Measurements from ENCODE around the gene S100A2.

S100A2 gene

DNA sequence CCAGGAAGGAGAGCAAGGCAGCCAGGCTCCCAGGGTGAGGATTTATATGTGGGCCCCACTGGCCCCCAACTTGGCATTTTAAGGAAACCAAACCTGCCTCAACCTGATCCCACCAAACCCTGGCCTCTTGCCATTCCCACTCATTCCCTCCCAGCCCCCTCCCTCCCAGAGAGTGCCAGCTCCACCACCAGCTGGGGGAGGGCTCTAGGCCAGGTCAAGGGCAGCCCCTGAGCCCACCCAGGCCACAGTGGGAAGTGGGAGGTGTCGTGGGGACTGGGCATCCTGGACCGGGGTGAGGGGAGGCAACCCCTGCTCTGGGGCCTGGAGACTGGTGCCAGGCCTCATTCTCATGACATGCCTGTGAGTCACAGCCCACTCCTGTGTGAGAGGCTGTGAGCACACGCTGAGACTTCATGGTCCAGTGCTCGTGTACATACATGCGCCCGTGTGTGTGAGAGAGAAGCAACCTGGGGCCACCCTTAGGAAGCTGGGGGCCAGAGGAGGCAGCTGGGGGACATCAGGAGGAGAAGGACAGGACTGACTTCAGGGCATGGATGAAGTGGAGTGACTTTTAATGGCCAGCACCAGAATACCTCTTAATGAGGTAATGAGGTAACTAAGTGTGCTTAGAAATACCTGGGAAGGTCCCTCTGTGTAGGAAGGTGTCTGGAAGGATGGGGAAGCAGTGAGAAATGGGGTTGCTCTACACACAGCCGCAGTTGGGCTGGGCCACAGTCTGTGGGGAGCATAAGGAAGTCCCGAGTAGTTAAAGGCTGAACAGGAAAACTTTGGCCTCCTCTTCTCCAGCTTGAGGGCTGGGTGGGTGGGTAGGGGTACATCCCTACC, at the start of gene S100A2:
S100A2 (minus strand) TSS at position 316 of the 846 bp plus-strand sequence. CDS start 1,967 bp downstream, outside the sequence.
- peak; percentile 69 for DNase-seq

DNA sequence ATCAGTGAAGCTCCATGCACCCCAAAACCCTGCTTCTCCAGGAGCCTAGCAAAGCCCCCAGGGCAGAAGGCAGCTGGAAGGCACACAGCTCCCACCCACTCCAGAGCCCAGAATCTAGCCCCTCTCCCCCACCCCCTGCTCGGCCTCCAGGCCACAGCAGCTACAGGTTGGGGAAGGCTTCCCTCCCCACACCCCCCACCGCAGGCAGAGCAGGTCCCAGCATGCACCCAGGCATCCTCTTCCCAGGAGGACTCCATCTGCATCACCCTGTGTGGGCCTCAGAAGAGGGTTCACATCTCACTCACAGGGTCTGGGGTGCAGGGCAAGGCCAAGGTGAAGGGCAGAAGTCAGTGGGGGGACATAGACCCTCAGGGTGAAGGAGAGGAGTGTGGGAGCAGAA, 49.8 kb upstream of the S100A2 start:
- no peak for DNase-seq

DNA sequence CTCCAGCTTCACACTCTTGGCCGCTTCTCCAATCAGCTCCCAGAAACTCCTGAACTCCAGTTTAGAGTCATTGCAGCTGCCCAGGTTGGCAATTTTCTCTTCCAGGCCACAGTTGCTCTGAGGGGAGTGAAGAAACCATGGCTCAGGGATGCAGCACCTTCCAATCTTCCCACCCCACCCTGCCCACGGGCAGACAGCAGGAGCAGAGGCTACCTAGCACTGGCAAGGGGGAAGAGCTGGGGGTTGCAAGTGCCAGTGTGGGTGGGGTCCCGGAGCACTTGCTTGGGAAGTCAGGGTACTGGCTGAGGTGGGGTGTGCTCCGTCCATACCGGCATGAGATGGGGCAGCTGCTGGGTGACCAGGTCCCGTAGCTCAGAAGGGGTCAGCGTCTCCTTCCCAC, 49.3 kb upstream of the S100A2 start:
- DNase-seq: no peak

DNA sequence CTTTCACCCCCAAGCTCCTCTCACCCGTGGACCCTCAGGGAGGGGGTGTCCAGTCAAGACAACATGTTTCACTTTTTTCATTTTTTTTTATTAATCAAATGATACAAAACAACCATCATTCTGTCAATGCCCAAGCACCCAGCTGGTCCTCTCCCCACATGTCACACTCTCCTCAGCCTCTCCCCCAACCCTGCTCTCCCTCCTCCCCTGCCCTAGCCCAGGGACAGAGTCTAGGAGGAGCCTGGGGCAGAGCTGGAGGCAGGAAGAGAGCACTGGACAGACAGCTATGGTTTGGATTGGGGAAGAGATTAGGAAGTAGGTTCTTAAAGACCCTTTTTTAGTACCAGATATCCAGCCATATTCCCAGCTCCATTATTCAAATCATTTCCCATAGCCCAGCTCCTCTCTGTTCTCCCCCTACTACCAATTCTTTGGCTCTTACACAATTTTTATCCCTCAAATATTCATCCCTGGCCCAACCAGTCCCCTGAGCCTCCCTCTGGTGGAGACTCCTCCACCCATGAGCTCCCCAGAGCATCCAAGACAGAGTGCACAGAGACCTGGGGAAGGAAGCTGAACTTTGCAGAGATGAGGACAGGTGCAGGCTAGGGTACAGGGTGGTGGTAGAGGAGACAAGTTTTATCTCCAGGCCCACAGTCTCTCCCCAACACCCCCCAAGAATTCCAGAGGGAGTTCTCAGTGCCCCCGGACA, 48.7 kb upstream of the S100A2 start:
- no peak for DNase-seq

DNA sequence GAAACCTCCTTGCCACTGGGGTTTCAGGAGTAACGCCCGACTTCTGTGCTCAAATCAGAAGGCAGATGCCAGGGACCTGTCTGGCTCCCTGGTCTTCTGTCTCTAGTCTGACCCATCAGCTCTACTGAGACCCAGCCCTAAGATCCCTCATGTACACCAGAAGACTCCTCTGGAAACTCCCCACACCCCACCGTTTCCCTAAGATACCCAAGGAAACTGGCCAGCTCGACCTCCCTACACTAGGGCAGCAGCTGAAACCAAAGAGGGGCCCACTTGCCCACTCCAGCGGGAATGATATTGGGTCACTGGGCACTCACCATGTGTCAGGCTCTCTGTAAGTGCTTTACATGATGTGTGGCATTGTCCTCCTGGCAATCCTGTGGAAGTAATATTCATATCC, 47.8 kb upstream of the S100A2 start:
- no peak for DNase-seq

DNA sequence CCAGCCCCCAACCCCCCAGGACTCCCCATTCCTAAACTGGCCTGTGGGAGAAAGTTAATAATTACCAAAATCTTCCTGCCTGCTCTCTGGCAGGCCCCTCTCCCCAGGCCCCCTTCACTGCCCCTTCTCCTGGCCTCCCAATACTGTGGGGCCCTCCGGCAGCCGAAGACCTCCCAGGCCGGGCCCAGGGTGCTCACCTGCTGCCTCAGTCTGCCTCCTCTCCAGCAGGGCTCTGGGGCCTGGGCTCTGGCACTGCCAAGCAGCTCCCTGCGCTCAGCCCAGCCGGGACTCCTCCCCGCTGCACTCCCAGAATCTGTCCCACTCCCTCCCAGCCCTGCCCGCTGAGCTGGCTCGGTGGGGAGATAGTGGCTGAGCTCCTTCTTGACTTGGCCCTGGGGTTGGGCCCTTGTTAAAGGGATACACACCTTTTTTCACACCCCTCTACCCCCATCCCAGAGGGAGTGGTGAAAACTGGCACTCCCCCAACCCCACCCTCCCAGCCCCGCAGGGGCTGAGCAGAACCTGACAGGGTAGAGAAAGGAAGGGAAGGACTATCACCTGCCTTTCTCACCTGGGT, 47.2 kb upstream of the S100A2 start, which contains the start of gene S100A16:
S100A16 (minus strand) TSS at position 383 of the 577 bp plus-strand sequence. CDS start 4,986 bp downstream, outside the sequence.
- no peak for DNase-seq

DNA sequence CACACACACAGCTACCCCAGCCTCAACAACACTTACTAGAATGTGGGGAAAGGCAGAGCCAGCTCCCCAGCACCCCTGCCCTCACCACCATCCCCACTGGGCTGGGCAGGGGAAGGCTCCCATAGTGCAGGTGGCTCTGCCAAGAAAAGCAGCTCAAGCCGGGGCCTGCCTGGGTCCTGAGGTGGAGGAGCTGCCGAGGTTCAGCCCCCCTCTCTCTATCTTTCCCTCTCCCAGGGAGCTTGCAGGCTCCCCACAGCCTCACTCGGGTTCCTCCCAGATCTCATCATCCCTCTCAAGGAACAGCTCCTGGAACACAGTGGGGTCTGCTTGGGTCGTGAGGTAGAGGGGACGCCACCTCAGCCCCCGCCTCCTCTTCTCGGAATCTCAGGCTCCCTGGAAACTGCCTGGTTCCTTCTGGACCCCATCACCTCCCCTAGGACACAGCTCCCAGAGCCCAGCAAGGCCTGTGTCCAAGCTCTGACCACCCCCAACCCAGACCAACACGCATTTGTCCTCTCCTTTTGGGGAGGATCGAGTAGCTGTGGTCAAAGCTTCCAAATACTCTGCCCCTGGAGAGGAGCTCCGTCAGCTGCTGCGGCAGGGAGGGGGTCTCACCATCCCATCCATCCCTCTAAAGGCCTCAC, 46.6 kb upstream of the S100A2 start:
- DNase-seq: no peak

DNA sequence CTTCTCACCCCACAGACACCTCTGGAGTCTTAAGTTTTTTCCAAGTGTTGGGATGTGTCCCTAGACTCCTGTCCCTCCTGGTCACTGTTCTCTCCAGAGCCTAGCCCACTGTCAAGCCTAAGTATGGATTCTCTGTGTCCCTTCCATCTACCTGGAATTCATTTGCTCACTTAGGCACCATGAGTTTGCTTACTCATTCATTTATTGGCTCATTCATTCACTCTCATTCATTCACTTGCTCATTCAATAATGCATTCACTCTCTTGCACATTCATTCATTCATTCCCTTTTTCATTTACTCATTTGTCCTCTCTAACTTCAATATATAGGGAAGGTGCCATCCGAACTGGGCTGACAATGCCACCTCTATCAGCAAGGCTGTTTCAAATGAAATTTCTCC, 45.7 kb upstream of the S100A2 start:
- no peak for DNase-seq

DNA sequence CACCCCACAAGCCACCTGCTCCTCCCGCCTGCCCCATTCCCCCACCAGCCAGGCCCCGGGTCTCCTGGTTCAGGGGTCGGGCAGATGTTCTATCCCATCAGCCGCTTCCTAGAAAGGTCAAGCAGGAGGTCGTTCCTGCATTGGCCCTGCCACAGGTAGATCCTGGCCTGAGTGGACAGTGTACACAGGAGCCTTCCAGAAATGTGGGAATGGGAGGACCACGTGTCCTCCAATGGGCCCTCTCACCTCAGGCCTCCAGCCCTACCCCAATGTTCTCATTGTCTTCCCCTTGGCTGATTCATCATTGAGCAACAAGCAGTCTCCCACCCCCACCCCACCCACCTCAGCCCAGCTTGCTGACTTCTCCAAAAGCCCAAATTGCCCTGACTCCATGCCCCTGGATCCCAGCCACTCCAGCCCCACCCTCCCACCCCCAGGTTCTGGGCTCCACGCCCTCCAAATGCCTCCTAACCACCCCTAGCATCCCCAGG, 45.2 kb upstream of the S100A2 start:
- no peak for DNase-seq

DNA sequence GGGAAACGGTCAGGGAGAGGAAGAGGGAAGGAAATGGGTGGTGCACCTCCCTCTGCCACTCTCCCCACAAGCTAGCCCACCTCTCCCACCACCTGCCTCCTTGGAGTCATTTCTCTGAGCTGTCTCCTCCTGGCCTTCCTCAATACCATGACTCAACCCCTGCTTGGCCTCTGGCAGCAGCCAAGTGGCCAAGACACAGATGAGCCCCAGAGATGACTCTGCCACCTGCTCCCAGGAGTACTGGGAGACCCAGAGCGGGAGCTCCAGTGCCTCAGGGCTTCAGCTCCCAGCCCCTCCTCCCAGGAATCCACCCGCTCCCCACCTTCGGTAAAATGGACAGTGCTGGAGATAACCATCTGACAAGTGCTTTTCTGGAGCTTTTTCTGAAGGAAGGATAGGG, 44.7 kb upstream of the S100A2 start:
- no peak for DNase-seq

DNA sequence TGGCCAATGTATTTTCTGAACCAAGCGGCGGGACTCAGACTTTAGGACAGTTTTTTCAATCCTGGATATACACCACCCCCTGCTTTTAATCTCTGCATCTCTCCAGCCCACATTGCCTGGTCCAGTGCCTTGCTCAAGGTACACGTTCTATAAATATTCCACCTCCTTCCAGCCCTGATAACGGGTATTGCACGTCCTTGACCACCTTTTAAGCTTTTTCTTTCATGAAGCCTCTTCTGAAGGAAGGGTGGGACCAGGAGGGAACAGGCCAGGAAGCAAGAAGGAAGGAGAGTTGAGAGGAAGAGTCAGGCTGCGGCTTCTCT, 43.9 kb upstream of the S100A2 start:
- no peak for DNase-seq

DNA sequence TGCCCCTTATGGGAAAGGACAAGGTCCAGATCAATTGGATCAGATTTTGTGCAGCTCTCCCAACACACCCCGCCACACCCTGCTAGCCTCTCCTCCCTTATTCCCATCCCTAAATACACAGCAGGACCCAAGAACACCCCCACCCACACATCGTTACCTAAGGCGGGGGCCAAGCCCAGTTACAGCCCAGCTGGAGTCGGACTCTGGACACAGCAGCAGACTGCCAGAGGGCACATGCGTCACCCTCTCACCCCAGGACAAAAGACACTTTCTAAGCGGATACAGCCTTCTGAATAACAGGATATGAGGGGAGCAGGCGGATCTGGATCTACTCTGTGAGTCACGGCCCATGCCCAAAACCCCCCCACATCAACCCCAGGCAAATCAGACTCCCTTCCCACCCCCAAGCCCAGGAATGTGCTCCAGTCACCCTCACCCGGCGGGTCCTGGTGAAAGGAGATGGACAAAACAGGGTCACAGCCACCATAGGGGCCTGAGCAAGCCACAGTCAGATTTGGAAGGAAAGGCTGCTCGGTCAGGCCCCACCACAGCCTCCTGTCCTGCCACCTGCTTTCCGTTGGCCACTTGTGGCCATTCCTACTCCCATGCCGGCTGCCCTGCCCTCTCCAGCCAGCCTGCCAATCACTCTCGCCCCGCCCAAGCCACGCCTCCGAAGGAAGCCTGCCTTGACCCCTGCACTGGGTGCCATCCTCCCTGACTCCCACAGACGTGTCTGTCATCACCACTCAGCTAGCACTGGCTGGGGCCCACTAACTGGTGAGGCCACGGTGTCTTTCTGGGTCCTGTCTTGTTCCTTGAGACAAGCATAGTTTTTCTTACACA, 43.3 kb upstream of the S100A2 start:
- DNase-seq: no peak

DNA sequence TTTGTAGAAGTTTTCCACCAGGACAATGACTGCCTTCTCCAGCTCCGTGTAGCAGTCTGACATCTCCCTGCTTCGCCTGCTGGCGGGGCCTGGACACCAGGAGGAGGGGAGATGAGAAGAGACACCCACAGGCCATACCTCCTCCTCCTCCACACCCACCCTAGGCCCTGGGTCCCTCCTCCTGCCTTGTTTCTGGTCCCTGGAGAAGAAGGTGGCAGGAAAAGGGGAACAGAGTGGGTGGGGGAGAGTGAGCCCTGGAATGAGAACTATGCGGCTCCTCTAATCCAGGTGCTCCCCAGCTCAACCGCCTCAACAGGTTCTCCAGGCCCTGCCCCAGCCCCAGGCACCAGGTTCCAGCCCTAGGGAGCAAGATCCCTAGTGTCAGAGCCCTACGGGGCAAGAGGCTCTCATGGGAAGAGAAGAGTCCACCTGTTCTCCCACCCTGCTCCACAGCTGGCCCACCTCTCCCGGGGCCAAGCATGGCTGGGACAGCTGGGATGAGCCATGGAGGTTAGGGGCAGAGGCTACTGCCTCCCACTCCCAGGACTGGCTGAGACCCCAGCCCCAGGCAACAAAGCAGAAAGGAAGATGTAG, 42.5 kb upstream of the S100A2 start:
- no peak for DNase-seq

DNA sequence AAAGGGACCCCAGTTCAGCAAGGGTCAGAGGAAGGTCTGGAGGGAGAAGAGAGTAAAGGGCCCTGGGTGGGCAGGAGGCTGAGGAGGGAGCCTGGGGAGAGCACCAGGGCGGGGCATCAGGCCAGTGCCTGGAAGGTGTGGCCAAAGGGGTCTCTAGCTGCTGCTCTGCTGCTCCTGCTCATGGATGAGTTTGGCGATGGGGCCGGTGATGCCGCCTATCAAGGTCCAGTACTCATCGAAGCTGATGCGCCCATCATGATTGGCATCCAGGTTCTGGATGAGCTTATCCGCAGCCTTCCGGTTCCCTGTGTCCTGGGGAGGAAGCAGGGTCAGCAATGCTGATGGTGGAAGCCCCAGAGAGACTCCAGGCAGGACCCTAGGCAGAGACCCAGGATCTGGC, 41.7 kb upstream of the S100A2 start:
- DNase-seq: no peak

DNA sequence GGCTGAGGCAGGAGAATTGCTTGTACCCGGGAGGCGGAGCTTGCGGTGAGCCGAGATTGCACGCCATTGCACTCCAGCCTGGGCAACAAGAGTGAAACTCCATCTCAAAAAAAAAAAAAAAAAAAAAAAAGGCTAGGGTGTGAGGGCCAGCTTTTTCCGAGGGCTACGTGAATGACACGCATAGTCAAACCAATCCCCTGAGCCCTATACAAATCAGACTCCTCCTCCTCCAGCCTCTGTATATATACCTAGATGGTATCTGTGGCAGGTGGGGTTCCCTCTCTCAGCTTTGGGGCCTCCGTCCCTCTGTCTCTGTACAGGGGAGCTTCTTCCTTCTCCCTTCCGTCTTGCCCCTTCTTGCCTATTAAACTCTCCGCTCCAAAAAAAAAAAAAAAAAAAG, 40.5 kb upstream of the S100A2 start:
- DNase-seq: no peak

DNA sequence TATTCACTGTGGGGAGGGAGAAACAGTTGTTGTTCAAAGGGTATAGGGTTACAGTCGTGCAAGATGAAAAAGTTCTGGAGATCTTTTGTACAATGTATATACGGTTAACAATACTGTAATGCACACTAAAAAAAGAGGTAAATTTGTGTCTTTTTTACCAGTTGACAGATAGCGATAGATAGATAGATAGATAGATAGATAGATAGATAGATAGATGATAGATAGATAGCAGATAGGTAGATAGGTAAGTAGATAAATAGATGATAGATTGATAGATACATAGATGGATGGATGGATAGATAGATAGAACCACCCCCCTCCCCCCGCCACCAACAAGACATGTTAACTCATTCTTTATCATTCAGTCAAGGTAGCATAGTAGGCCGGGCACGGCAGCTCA, 37.1 kb upstream of the S100A2 start:
- DNase-seq: no peak

DNA sequence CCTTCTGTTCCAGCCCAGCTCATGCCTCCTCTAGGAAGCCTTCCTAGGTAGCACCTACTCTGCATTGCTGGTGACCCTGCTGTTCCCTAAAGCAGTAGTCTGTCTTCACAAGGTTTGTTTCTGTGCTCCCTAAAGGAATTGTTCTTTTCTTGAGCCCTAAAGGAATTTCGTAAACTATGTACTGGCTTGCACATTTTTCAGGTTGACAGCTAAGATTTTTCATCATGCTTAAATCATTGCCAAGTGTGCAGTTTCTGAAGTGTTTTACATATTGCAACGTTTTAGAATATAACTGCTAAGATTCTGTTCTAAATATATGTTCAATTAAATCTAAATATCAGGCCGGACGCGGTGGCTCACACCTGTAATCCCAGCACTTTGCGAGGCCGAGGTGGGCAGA, 34.2 kb upstream of the S100A2 start:
- DNase-seq: no peak

DNA sequence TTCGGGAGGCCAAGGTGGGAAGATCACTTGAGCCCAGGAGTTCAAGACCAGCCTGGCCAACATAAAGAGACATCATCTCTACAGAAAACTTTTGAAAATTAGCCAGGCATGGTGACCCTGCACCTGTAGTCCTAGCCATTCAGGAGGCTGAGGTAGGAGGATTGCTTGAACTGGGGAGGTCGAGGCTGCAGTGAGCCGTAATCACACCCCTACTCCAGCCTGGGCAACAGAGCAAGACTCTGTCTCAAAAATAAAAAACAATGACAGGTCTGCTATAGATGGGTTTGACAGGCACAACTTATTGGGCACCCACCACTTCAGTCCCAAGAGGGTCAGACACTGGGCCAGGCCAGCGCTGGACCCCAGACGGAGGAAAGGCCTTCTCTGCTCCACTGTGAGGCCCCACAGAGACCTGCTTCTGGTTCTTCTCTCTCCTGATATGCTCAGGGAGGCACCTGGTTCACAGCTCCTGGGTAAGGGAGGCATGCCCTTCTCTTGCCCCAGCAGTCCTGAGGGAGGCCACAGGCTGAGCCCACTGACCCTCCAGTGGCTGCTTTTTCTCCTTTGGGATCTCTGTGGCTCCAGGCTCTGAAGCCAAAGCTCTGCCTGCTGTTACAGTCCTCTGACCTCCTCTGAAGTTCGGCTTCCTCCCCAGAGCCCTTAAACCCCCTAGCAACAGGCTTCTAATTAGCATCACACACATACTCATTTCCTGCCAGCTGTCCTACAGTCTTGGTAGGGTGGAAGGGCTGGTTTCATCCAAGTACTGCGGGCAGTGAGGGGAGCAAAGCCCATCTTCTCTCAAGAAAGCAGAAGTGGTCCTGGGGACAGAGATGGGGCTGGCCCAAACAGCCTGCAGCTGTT, 32.9 kb upstream of the S100A2 start:
- no peak for DNase-seq

DNA sequence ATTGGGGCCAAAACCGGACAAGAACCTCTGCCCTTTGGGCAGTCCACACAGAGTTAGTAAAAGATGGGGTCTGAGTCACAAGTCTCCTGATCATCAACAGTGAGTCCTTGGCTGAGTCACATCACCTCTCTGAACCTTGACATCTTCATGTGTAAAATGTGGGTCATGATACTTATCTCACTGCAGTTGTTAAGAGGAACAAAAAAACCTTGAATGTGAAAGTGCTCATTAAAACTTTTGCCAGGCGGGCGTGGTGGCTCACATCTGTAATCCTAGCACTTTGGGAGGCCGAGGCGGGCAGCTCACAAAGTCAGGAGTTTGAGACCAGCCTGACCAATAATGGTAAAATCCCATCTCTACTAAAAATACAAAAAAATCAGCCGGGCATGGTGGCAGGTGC, 31.6 kb upstream of the S100A2 start:
- no peak for DNase-seq

DNA sequence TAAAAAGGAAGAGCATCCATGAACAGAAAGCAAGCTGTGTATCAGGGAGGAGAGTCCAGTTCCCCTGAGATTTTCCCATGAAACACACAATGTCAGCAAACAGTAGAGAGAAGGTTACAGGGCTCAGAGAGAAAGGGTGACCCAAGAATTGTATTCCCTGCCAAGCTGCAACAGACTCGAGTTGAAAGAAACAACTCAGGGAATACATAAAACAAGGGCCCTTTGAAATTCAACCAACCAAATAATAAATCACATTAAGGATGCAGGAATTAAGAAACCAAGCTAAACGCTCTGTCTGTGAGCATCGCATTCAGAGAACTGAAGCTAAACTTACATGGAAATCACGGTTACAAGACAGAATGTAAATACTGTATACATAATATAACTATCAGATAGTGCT, 27.1 kb upstream of the S100A2 start:
- no peak for DNase-seq

DNA sequence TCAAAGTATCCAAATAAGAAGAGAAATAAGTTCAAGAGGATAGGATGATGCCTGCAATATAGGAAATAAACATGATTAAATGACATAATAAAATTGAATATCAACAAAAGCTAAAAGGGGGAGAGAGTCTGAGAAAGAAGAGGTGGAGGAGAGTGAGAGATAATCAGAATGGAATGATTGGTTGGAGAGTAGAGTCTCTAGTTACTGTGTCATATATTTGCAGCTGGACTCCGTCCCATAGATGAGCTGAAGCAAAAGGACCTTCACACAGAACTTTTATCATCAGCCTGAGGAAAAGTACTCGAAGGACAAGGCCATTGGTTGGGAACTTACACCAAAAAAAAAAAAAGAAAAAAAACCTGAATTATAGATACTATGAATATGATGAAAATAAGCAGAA, 22.8 kb upstream of the S100A2 start:
- DNase-seq: no peak
